H1 (cell line): ENCODE results near the gene CASZ1. TPM values are rescaled to one million over a fixed set of nuclear protein-coding genes. Genes with fewer than 3 reads are reported as not detected.

Experiments used
- CBX8 ChIP-seq: fragments of 300-800, 300-1000 bp; sonication (generic); IDR thresholded peaks from 2 replicates; pipeline ENCODE4 v1.7.1; 2016; ENCODE audit warnings: low read depth, low read length, borderline replicate concordance
- RBBP5 ChIP-seq: IDR thresholded peaks from 2 replicates; pipeline ENCODE4 v1.7.1; 2012; ENCODE audit warnings: low read depth, mild to moderate bottlenecking, inconsistent platforms, low read length, moderate library complexity, borderline replicate concordance
- SAP30 ChIP-seq: fragments of 300-600 bp; sonication (generic); IDR thresholded peaks from 2 replicates; pipeline ENCODE4 v1.7.1; 2012; ENCODE audit warnings: low read length, moderate library complexity, mild to moderate bottlenecking, inconsistent platforms; ENCODE audit not compliant: insufficient read depth, insufficient replicate concordance
- TCF12 ChIP-seq: IDR thresholded peaks from 2 replicates; pipeline ENCODE4 v1.6.1; 2011; ENCODE audit warnings: low read depth, mild to moderate bottlenecking, low read length
- YY1 ChIP-seq: IDR thresholded peaks from 2 replicates; pipeline ENCODE4 v1.6.1; 2011; ENCODE audit warnings: low read depth, mild to moderate bottlenecking, low read length
- polyA plus RNA-seq, 7 experiments: library from polyadenylated mRNA; depleted of rRNA in 3 of 7; stranded (reverse) in 5 of 7; unstranded in 2 of 7; fragments of >200 nt in 5 of 7; fragments of 200-250 nt in 2 of 7; gene quantifications; 1 replicate in 5 of 7; 2 replicates in 1 of 7; 4 replicates in 1 of 7; pipeline versions ENCODE4 v1.2.1 to v1.2.3, GENCODE V29; 2011 to 2013; ENCODE audit warnings: missing spikeins in 2 of 7, mixed read lengths in 2 of 7
- total RNA-seq: library from RNA; stranded (reverse); fragmentation: NEBNext Ultra II Directional; extraction: Animal tissue kit (Norgen Biotek cat#: 25700); gene quantifications from 2 replicates; pipeline ENCODE4 v1.2.1, GENCODE V29; 2021
- TF ChIP-seq, protein P1 (sequence below): fragments of 300-600 bp; sonication (generic); IDR thresholded peaks from 2 replicates; pipeline ENCODE4 v1.7.1; 2012; ENCODE audit warnings: low read length, moderate library complexity, mild to moderate bottlenecking, inconsistent platforms; ENCODE audit not compliant: insufficient replicate concordance
- TF ChIP-seq, protein P2 (sequence below): IDR thresholded peaks from 2 replicates; pipeline ENCODE4 v1.6.1; 2012; ENCODE audit warnings: inconsistent platforms
- TF ChIP-seq, protein P3 (sequence below): IDR thresholded peaks from 2 replicates; pipeline ENCODE4 v1.6.1; 2012; ENCODE audit warnings: inconsistent platforms

The CASZ1 gene
- total and polyA plus RNA-seq, 2 of the 8 experiments (the other 6 are each of a cell fraction or from before 2014, with no cell fraction given) = 4.4 to 7.7 TPM

DNA sequence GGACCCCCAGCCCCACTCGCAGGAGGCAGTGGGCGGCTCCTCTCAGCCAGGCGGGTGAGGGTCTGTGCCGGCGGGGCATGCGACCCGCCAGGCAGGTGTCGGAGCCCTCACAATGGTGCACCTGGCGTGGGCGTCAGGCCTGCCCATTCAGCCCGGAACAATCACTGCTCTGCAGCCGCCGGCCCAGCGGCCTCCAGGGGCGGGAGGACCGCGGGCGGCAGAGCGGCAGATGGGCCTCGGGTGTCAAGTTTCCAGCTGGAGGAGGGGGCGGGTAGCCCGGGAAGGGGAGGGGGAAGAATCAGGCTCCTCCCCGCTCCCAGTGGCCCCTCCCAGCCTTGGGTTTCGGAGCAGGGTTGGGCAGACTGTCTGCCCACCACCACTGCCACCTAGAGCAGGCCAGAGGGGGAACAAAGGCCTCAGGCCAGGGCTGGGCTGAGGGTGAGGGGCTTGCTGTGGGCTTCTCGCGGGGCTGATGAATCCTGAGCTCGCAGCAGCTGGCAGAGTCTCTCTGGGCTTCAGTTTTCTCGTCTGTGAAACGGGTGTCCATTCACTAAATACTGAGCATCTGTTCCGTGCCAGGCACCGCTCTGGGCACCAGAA lies 39.5 kb upstream of the CASZ1 start (continued):
- TF ChIP-seq CBX8 (no peak), SAP30 (no peak), RBBP5 (no peak), TCF12 (peak; percentile 95), YY1 (no peak)
- TF ChIP-seq, protein P1, sequence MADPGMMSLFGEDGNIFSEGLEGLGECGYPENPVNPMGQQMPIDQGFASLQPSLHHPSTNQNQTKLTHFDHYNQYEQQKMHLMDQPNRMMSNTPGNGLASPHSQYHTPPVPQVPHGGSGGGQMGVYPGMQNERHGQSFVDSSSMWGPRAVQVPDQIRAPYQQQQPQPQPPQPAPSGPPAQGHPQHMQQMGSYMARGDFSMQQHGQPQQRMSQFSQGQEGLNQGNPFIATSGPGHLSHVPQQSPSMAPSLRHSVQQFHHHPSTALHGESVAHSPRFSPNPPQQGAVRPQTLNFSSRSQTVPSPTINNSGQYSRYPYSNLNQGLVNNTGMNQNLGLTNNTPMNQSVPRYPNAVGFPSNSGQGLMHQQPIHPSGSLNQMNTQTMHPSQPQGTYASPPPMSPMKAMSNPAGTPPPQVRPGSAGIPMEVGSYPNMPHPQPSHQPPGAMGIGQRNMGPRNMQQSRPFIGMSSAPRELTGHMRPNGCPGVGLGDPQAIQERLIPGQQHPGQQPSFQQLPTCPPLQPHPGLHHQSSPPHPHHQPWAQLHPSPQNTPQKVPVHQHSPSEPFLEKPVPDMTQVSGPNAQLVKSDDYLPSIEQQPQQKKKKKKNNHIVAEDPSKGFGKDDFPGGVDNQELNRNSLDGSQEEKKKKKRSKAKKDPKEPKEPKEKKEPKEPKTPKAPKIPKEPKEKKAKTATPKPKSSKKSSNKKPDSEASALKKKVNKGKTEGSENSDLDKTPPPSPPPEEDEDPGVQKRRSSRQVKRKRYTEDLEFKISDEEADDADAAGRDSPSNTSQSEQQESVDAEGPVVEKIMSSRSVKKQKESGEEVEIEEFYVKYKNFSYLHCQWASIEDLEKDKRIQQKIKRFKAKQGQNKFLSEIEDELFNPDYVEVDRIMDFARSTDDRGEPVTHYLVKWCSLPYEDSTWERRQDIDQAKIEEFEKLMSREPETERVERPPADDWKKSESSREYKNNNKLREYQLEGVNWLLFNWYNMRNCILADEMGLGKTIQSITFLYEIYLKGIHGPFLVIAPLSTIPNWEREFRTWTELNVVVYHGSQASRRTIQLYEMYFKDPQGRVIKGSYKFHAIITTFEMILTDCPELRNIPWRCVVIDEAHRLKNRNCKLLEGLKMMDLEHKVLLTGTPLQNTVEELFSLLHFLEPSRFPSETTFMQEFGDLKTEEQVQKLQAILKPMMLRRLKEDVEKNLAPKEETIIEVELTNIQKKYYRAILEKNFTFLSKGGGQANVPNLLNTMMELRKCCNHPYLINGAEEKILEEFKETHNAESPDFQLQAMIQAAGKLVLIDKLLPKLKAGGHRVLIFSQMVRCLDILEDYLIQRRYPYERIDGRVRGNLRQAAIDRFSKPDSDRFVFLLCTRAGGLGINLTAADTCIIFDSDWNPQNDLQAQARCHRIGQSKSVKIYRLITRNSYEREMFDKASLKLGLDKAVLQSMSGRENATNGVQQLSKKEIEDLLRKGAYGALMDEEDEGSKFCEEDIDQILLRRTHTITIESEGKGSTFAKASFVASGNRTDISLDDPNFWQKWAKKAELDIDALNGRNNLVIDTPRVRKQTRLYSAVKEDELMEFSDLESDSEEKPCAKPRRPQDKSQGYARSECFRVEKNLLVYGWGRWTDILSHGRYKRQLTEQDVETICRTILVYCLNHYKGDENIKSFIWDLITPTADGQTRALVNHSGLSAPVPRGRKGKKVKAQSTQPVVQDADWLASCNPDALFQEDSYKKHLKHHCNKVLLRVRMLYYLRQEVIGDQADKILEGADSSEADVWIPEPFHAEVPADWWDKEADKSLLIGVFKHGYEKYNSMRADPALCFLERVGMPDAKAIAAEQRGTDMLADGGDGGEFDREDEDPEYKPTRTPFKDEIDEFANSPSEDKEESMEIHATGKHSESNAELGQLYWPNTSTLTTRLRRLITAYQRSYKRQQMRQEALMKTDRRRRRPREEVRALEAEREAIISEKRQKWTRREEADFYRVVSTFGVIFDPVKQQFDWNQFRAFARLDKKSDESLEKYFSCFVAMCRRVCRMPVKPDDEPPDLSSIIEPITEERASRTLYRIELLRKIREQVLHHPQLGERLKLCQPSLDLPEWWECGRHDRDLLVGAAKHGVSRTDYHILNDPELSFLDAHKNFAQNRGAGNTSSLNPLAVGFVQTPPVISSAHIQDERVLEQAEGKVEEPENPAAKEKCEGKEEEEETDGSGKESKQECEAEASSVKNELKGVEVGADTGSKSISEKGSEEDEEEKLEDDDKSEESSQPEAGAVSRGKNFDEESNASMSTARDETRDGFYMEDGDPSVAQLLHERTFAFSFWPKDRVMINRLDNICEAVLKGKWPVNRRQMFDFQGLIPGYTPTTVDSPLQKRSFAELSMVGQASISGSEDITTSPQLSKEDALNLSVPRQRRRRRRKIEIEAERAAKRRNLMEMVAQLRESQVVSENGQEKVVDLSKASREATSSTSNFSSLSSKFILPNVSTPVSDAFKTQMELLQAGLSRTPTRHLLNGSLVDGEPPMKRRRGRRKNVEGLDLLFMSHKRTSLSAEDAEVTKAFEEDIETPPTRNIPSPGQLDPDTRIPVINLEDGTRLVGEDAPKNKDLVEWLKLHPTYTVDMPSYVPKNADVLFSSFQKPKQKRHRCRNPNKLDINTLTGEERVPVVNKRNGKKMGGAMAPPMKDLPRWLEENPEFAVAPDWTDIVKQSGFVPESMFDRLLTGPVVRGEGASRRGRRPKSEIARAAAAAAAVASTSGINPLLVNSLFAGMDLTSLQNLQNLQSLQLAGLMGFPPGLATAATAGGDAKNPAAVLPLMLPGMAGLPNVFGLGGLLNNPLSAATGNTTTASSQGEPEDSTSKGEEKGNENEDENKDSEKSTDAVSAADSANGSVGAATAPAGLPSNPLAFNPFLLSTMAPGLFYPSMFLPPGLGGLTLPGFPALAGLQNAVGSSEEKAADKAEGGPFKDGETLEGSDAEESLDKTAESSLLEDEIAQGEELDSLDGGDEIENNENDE = no peak
- TF ChIP-seq, protein P2, sequence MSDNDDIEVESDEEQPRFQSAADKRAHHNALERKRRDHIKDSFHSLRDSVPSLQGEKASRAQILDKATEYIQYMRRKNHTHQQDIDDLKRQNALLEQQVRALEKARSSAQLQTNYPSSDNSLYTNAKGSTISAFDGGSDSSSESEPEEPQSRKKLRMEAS = peak; percentile 43; the same call in 1 of the 2 replicates
- TF ChIP-seq, protein P3, sequence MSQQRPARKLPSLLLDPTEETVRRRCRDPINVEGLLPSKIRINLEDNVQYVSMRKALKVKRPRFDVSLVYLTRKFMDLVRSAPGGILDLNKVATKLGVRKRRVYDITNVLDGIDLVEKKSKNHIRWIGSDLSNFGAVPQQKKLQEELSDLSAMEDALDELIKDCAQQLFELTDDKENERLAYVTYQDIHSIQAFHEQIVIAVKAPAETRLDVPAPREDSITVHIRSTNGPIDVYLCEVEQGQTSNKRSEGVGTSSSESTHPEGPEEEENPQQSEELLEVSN = no peak; the same call in 1 of the 2 replicates
